NOMO-1 treated with DMSO at 0.1 percent for 48 hours (cell line): ENCODE data around the gene C1orf74.

Source experiments
- DNase-seq: peaks from one replicate; lab custom pipeline; 2025; ENCODE audit not compliant: unreplicated experiment; lab: John Stamatoyannopoulos, UW

C1orf74 gene

DNA sequence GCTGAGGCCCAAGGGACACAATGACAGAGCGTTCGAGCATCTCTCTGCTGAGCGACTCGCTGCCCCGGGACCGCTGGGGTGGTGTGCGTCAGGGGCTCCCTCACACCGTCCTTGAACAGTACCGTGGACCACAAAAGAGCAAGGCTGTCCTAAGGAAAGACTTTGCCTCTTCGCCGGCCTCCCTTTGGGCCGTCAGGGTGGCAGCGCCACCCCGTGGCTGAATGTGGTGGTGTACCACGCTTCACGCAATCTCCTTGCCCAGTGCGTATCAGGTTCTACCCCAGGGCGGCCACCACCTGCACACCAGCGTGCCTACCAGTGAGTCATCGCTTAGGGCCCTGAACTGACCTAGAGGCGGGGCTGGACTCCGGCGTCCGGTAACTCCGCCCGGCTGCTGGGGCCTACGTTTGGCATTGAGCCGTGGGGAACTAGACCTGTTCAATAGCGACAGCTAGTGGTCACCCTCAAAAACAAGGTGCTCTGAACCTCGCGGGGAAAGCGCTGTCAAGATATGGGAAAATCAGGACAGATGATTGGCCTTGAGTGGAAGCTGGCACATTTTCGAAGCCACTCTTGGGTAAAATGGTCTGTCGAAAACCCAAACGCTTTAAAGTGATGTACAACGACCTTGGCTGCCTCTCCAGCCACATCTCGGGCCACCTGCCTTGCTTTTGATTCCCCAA, 36.6 kb downstream of the C1orf74 start:
- peak; percentile 99 for DNase-seq

DNA sequence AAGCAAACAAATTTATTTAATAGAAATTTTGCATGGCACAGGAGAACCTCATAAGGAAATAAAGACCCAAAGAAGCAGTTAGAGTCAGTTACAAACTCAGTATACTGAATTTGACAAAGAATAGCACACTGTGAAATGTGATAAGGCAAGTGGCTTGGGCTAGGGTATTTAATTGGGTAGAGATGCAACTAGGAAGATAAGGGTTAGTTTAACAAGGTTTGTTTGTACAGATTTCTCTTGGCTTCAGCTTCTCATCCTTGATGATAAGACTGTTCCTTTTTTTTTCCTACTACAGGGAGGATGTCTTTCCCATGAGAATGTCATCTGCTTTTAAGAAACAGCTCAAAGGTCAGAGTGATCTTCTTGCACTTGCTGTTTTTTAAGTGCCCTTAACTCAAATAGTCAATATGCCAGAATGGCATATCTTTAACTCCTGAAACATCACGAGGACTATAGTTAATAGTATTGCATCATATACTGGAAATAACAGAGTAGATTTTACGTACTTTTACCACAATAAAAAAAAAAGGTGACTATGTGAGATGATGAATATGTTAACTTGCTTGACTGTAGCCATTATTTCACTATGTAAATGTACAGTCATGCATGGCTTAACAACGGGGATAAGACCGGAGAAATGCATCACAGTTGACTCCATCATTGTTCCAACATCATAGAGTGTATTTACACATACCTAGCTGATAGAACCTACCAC, 37.8 kb downstream of the C1orf74 start:
- DNase-seq: no peak

DNA sequence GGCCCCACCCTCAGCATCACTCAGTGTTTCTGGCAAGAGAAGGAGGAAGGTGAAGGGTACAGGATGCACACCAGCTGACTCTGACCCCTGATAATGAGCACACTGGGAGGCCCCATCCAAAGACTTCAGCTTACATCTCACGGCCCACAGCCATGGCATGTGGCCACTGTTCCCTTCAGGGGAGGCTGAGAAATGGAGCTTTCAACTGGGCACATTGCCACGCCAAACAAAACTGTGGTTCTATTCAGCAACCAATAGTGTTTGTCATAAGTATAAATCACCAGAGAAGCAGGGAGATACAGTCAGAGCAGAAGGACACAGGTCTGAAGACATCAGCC, 41.2 kb downstream of the C1orf74 start:
- DNase-seq: no peak

DNA sequence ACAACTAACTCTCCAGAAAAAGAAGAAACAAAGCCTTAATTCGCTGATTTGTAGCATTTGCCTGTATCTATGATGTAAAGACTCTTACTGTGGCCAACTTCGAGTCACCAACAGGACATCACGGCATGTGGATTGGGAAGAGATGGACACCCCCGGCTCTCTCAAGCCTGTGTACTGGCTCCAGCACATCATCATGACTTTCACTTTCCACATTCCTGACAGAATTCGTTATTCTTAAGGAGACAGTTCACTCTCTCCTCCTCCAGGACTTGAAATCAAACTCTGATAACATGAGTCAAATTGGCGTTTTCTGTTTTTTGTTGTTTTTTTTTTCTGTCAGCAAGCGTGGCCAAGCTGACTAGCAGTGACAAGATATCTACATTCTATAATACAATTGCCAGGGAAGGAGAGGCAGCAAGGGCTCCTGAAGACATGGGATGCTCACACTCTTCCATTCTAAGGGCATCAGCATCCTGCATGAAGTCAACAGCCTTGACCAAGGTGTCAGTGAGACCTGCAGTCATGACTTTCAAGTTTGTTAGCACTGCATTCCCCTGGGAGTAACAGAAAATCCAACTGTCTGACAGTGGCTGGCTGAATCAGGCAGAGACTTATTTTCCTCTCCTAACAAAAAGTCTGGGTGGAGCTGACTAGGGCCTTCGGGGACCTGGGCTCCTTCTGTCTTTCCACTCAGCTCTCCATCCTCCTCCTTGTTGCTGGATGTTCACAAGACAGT, 41.8 kb downstream of the C1orf74 start:
- no peak for DNase-seq

DNA sequence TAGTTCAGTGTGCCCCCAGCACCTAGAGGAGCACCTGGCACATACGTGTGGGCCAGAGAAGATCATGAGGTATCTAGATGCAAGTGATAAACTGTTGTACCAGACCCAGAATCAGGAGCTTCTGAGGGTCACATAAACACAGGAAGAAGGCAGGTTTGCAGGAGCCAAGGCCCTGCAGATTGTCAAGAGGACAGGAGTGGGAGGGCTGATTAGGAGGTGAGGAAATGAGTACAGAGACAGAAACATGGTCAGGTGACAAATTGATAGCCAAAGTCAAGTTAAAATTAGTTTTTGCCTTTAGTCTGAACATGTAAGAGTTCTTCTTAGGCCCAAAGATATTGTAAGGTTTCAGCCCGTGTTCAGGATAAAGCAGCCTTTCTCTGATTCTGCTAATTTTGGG, 42.5 kb downstream of the C1orf74 start:
- no peak for DNase-seq

DNA sequence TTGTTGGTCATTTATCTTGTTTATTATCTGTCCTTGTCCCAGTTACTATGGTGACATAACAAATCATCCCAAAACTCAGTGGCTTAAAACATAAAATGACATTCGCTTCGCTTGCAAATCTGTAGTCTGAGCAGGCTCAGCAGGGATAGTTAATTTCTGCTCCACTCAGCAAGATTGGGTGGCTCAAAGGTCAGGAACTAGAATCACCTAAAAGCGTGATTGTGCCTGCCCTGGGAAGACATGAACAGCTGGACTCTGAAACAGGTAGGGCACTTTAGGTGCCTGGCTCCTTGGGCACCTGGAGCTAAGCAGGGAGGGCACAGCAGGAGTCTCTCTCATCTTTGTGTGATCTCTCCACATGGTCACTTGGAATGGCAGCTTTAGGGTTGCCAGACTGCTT, 43.2 kb downstream of the C1orf74 start:
- no peak for DNase-seq

DNA sequence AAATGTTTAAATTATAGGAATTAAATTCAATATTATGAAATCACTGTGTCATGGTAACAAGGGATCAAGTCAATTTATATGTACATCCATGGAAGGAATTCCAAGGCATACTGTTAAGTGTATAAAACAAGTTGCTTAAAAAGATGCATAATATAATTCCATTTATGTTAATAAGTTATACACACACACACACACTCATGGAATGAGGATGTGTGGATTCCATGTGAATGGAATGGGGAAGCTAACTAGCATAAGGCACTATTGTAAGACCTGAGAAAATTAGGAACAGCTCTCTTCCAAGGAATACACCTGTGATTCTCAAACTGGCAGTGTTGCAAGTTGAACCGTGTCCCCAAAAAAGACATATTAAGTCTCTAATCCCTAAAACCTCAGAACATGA, 46.1 kb downstream of the C1orf74 start:
- no peak for DNase-seq

DNA sequence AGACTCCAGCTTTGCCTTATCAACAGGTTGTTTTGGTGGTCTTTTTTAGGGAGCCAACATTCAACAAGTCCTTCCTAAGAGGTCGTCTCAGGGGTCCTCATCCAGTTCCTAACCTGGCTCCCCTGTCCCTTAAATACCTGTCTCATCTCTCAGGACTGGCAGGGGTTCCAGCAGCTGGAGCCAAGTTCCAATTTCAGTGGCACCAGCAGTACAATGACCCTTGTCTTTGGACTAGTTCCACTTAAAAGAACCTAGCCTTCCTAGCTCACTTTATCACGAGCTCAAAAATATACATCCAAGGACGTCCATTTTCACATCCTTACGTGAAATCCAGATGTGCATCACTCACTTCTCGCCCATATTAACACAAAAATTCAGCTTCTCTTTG, 47.2 kb downstream of the C1orf74 start:
- no peak for DNase-seq

DNA sequence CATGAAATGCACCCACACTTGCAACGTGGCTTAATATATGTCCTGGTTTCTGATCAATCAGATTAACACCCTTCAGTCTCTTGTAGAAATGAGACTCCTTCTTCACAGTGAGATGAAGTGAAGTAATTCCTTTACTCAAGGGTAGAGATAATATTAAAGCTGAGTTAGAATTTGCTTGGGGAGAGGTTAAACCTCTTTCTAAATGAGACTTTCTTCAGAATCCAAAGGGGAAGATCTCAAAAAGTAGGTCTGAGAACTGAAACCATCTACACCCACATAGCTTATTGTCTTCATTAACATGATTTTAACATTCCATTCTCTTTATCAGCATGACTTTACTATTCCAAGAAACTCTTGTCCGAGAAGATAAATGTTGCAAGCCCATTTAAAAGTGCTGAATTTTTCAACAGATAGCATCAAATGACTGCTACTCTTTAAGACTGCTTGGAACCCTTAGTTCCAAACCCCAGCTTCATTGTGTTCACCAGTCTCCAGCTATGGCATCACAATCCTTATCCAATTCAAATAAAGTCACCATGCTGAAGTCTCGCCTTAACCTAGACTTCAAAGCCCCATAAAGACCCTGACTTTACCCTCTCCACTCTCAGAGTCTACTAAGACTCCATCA, 47.8 kb downstream of the C1orf74 start:
- no peak for DNase-seq

DNA sequence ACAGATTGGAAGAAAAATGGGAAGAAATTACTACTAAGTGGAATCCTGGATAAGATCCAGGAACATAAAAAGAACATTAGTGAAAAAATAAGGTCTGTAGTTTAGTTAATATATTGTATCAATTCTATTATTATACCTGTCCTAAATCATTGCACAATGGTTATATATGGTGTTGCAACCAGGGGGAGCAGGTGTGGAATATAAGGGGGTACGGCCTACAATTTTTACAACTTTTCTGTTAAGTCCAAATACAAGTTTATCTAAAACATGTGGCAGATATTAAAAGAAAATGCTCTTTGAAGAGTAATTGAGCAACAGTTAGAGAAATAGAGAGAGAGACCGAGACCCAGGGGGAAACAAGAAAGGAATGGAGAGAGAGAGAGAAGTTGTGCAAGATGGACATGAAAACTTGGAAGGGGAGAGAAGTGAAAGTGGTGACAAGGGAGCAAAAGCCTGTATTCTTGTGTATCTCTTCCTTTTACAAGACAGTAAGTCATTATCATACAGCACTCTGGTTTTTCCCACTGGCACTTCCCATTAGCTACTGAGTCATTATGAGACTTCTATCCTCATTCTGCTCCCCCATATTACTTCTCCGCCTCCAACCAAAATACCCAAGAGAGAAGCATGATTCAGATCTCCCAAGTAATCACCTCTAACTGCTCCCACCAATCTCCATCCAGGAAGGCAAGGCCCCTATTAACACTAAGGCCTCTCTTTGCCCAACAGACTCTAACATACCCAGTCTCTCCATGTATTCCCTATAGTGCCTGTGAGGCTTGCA, 50.8 kb downstream of the C1orf74 start:
- DNase-seq: peak; percentile 94

DNA sequence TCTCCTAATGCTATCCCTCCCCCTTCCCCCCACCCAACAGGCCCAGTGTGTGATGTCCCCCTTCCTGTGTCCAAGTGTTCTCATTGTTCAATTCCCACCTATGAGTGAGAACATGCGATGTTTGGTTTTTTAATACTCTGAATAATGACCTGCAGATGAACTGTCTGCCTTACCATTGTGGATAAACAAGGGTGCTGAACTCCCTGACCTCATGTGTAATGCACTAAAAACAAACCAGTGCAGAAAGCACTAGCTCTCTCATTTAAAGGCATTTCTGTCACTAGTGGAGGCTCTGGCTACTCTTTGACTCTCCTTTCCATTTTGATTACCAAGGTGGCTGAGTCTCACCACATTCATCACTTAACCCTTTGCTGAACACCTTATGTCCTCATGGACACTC, 51.6 kb downstream of the C1orf74 start:
- no peak for DNase-seq

DNA sequence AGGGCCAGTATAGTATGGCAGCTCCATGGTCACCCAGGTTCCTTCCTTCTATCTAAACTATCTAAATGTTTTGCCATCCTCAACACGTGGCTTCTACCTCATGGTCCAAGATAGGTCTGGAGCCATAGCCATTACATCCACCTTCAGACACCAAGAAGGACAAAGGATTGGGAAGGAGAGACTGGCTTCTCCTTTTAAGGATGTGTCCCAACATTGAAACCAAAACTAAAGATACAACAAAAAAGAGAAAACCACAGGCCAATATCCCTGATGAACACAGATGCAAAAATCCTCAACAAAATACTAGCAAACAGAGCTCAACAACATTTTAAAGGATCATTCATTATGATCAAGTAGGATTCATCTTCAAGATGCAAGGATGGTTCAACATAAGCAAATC, 54.9 kb downstream of the C1orf74 start:
- DNase-seq: no peak
